Psoas muscle (tissue), 8 donors: ENCODE results near the gene BTD. TPM values are rescaled to one million over a fixed set of nuclear protein-coding genes. Genes with fewer than 3 reads are reported as not detected.

ENCODE experiments used
- ATAC-seq, 4 donors: fragments of 200-7000 bp; cut with Tn5 transposase; one replicate each; pipeline ENCODE4 v1.9.1; 2020; ENCODE audit warnings: moderate library complexity in 3 of 4, mild to moderate bottlenecking in 2 of 4
- DNase-seq, 2 donors: peaks; one replicate each; pipeline ENCODE4 v3.0.0-alpha.2; 2020
- H3K27ac ChIP-seq: fragments of 200-600 bp; one replicate; pipeline ENCODE4 v1.8.0; 2022
- H3K27me3 ChIP-seq, 3 donors: fragments of 200-600 bp in 1 of 3; one replicate each; pipeline versions ENCODE4 v1.6.1 to v1.8.0; 2013 to 2022; ENCODE audit warnings: low read length in 2 of 3, mild to moderate bottlenecking in 2 of 3, moderate library complexity in 1 of 3; ENCODE audit not compliant: insufficient read depth in 3 of 3
- H3K36me3 ChIP-seq, 2 donors: fragments of 200-600 bp in 1 of 2; one replicate each; pipeline versions ENCODE4 v1.6.1 to v1.8.0; 2013 to 2022; ENCODE audit warnings: low read depth in 1 of 2, mild to moderate bottlenecking in 1 of 2, moderate library complexity in 1 of 2; ENCODE audit not compliant: insufficient read depth in 1 of 2
- H3K4me1 ChIP-seq: fragments of 200-600 bp; one replicate; pipeline ENCODE4 v1.8.0; 2022
- H3K4me3 ChIP-seq: fragments of 200-600 bp; one replicate; pipeline ENCODE4 v1.8.0; 2022; ENCODE audit warnings: mild to moderate bottlenecking
- H3K9me3 ChIP-seq: fragments of 200-600 bp; one replicate; pipeline ENCODE4 v1.8.0; 2022
- CTCF ChIP-seq: fragments of 200-600 bp; IDR thresholded peaks from one replicate; pipeline ENCODE4 v1.8.0; 2022; ENCODE audit warnings: antibody characterized with exemption
- WGBS, 3 donors: extraction: QIAGEN DNeasy Blood & Tissue Kit; methylation state at CpG; one replicate each; pipeline versions ENCODE4 v1.1.6 to v1.1.7; 2013; 5-methylcytosine and 5-hydroxymethylcytosine counted together
- intact Hi-C, 2 donors: fragments of 100-400 bp; cut with DNase I; formaldehyde crosslinking; loops; one replicate each; pipeline versions ENCODE4 v1.11.0 to v1.14.2; 2022
- polyA plus RNA-seq, 3 donors: library from polyadenylated mRNA; stranded (reverse); fragments of 200-250 nt; gene quantifications; one replicate each; pipeline ENCODE4 v1.2.3, GENCODE V29; 2013
- total RNA-seq, 4 donors: library from RNA; stranded (reverse); fragmentation: NEBNext Ultra II Directional in 2 of 4; extraction: Animal tissue kit (Norgen Biotek cat#: 25700) in 2 of 4; gene quantifications; one replicate each; pipeline versions ENCODE4 v1.2.1 to v1.2.4, GENCODE V29; 2021 to 2023
- donor health status: healthy with polysubstance abuse.
- donor health status: DM: no; HTN: no; CAD: no; lungs with moderate emphysema.
- donor health status: Bipolar disorder and iron deficiency.
- donor health status: healthy.
- donor health status: DM: yes; HTN: yes; CAD: no.
- donor health status: DM: no; HTN: no; CAD: no.
- donor health status: DM: no; HTN: no; CAD: no.
- donor health status: DM: yes; HTN: yes; CAD: no.

BTD gene
- total and polyA plus RNA-seq, 7 donors, result 6.3 to 15.2 (median 9.8) TPM

- no peaks in the 10 kb centered on the region for H3K27me3 ChIP-seq
- intact Hi-C loops, result no loop called here
- no peak overlapping the region for H3K4me3 ChIP-seq
- DNase-seq (no peak), ATAC-seq (no peak)
- no peak for TF ChIP-seq CTCF
- peaks cover 6 to 44% of the 10 kb centered on the region in 2 donors for H3K36me3 ChIP-seq
- no peak overlapping the region for H3K27ac ChIP-seq
- no peaks in the 10 kb centered on the region for H3K9me3 ChIP-seq
- 95 to 99% (median 97%) methylated on average over 3 of the region's 3 CpGs for WGBS, 3 donors
- peaks cover 12% of the 10 kb centered on the region for H3K4me1 ChIP-seq
Observed at GRCh38 chr3:15667484-15667883, 65.9 kb downstream of the BTD start.

DNA sequence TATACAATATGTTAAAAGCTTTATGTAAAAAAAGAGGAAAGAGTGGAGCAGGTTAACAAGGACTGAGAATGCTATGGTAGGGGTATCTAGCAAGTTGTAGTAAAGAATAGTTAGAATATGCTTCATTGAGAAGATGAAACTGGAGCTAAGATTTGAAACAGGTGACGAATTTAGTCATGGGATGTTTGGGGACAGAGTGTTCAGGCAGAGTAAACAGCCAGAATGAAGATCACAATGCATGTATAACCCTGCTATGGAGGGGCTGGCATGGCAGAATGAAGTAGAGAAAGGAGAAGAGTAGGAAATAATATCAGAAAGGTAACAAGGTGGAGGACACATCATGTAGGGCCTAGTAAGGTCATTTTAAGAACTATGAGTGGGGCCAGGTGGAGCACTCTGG is 72.0 kb downstream of the BTD start:
- no peak for TF ChIP-seq CTCF
- peak overlapping the region; percentile 74 for H3K27ac ChIP-seq
- ATAC-seq, result peak; percentile 69 to 89 (median 78)
- intact Hi-C loops, result loop anchor here in 1 of 2 donors (5.0 kb wide), 1 partner anchor 41 kb away; no protein-coding TSS in a partner anchor
- no peak overlapping the region for H3K4me3 ChIP-seq
- H3K9me3 ChIP-seq, result no peaks in the 10 kb centered on the region
- no peaks in the 10 kb centered on the region for H3K27me3 ChIP-seq
- WGBS, 3 donors, result 29 to 57% (median 34%) methylated on average over 1 of the region's 1 CpG
- peaks cover 10% of the 10 kb centered on the region for H3K4me1 ChIP-seq
- DNase-seq, result no peak
- peaks cover 6 to 87% of the 10 kb centered on the region in 2 donors for H3K36me3 ChIP-seq

GRCh38 chr3:15676259-15676658 is 74.7 kb downstream of the BTD start:
- peaks cover 3 to 90% of the 10 kb centered on the region in 2 donors for H3K36me3 ChIP-seq

GRCh38 chr3:15679306-15679705 is 77.8 kb downstream of the BTD start:
- Histone ChIP-seq H3K27me3 (no peaks in the 10 kb centered on the region), H3K9me3 (no peaks in the 10 kb centered on the region), H3K27ac (no peak overlapping the region), H3K4me1 (peaks cover 22% of the 10 kb centered on the region), H3K4me3 (no peak overlapping the region), H3K36me3 (peaks cover 3 to 72% of the 10 kb centered on the region in 2 donors)
- ATAC-seq (no peak), DNase-seq (no peak)
- no peak for TF ChIP-seq CTCF
- intact Hi-C loops, result no loop called here
- 81 to 85% (median 82%) methylated on average over 5 of the region's 5 CpGs for WGBS, 3 donors

More at GRCh38 chr3:15676259-15676658, 74.7 kb downstream of the BTD start:
- Histone ChIP-seq H3K4me3 (no peak overlapping the region), H3K4me1 (peaks cover 10% of the 10 kb centered on the region), H3K27me3 (no peaks in the 10 kb centered on the region), H3K9me3 (no peaks in the 10 kb centered on the region), H3K27ac (no peak overlapping the region)
- DNase-seq (no peak), ATAC-seq (no peak)
- 82 to 90% (median 83%) methylated on average over 2 of the region's 2 CpGs for WGBS, 3 donors
- no peak for TF ChIP-seq CTCF
- intact Hi-C loops, result no loop called here

GRCh38 chr3:15681668-15682067 is 80.1 kb downstream of the BTD start:
- WGBS, 3 donors, result 73 to 84% (median 81%) methylated on average over 2 of the region's 2 CpGs
- Histone ChIP-seq H3K36me3 (peaks cover 6 to 72% of the 10 kb centered on the region in 2 donors), H3K4me1 (peaks cover 24% of the 10 kb centered on the region), H3K4me3 (no peak overlapping the region), H3K9me3 (no peaks in the 10 kb centered on the region), H3K27me3 (no peaks in the 10 kb centered on the region), H3K27ac (no peak overlapping the region)
- DNase-seq (no peak), ATAC-seq (peak in 1 of 4 donors; percentile 26)
- TF ChIP-seq CTCF, result no peak
- intact Hi-C loops, result no loop called here
